ENCODE measurements around the gene TMEM219.

DNA sequence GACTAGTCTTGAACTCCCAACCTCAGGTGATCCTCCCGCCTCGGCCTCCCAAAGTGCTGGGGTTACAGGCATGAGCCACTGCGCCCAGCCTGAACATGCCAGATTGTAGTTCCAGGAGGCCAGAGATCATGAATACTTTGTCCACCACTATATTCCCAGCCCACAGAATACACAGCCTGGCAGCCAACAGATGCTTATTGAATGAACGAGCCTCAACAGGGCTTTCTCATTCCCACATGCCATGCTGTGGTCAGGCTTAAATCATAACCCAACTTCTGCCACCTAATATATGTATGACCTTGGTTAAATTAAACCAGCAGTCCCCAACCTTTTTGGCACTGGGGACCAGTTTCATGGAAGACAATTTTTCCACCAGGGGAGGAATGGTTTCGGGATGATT is 3.1 kb upstream of the TMEM219 start:
- TF ChIP-seq, protein P1, sequence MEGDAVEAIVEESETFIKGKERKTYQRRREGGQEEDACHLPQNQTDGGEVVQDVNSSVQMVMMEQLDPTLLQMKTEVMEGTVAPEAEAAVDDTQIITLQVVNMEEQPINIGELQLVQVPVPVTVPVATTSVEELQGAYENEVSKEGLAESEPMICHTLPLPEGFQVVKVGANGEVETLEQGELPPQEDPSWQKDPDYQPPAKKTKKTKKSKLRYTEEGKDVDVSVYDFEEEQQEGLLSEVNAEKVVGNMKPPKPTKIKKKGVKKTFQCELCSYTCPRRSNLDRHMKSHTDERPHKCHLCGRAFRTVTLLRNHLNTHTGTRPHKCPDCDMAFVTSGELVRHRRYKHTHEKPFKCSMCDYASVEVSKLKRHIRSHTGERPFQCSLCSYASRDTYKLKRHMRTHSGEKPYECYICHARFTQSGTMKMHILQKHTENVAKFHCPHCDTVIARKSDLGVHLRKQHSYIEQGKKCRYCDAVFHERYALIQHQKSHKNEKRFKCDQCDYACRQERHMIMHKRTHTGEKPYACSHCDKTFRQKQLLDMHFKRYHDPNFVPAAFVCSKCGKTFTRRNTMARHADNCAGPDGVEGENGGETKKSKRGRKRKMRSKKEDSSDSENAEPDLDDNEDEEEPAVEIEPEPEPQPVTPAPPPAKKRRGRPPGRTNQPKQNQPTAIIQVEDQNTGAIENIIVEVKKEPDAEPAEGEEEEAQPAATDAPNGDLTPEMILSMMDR (conservative IDR thresholded peaks at IDR 0.05; ENCODE audit: low read length), result no peak
- no peak for TF ChIP-seq EZH2phosphoT487 (IDR thresholded peaks at IDR 0.05; ENCODE audit: borderline replicate concordance)

Data from Loucy (cell line).